Ovary (tissue), 9 donors: ENCODE results near the gene MAPK8IP3. TPM values are rescaled to one million over a fixed set of nuclear protein-coding genes. Genes with fewer than 3 reads are reported as not detected.

ENCODE experiments used
- DNase-seq, 5 donors: peaks; one replicate each; pipeline ENCODE4 v3.0.0-alpha.2; 2019 to 2020
- H3K27ac ChIP-seq, 2 donors: fragments of 200-600 bp; one replicate each; pipeline versions ENCODE4 v1.5.1 to v1.8.0; 2019 to 2022
- H3K27me3 ChIP-seq: fragments of 200-600 bp; one replicate; pipeline ENCODE4 v1.8.0; 2022
- H3K36me3 ChIP-seq: fragments of 200-600 bp; sonication (generic); one replicate; pipeline ENCODE4 v1.5.1; 2019
- H3K4me1 ChIP-seq: one replicate; pipeline ENCODE4 v1.8.1; 2013; ENCODE audit warnings: mild to moderate bottlenecking, moderate library complexity; ENCODE audit not compliant: insufficient read depth
- H3K4me3 ChIP-seq: fragments of 200-600 bp; sonication (generic); one replicate; pipeline ENCODE4 v1.5.1; 2017
- H3K9me3 ChIP-seq, 2 donors: fragments of 200-600 bp in 1 of 2; sonication (generic) in 1 of 2; one replicate each; pipeline versions ENCODE4 v1.5.1 to v1.8.1; 2013 to 2019; ENCODE audit warnings: mild to moderate bottlenecking in 1 of 2, moderate library complexity in 1 of 2
- EP300 ChIP-seq: sonication (generic); formaldehyde crosslinking; IDR thresholded peaks from one replicate; pipeline ENCODE4 v1.6.1; 2017; ENCODE audit warnings: antibody characterized with exemption
- POLR2A ChIP-seq: fragments of 450-650 bp; IDR thresholded peaks from one replicate; pipeline ENCODE4 v1.6.1; 2017; ENCODE audit warnings: antibody characterized with exemption, mild to moderate bottlenecking, moderate library complexity
- WGBS, 3 donors: extraction: QIAGEN DNeasy Blood & Tissue Kit in 1 of 3; methylation state at CpG; one replicate each; pipeline versions ENCODE4 v1.1.5 to v1.1.7; 2013 to 2017; 5-methylcytosine and 5-hydroxymethylcytosine counted together
- intact Hi-C, 4 donors: fragments of 100-400 bp; cut with DNase I; formaldehyde crosslinking; loops; one replicate each; pipeline versions ENCODE4 v1.11.0 to v1.15.1; 2022 to 2023
- polyA plus RNA-seq, 2 donors: library from polyadenylated mRNA; stranded (reverse); fragments of 200-250 nt in 1 of 2; fragments of 350-450 nt in 1 of 2; fragmentation: Illumina TruSeq in 1 of 2; extraction: RNeasy Lipid Tissue Mini Kit (QIAGEN cat#74804) in 1 of 2; gene quantifications; one replicate each; pipeline ENCODE4 v1.2.3, GENCODE V29; 2013 to 2014
- total RNA-seq, 7 donors: library from RNA; depleted of rRNA in 2 of 7; stranded (reverse); fragments of >200 nt in 2 of 7; fragmentation: NEBNext Ultra II Directional in 3 of 7; extraction: Animal tissue kit (Norgen Biotek cat#: 25700) in 3 of 7; gene quantifications; one replicate each; pipeline versions ENCODE4 v1.1.0 to v1.2.4, GENCODE V29; 2016 to 2023
- TF ChIP-seq, protein P1 (sequence below), 3 donors: fragments of 450-650 bp in 2 of 3; fragments of 200-600 bp in 1 of 3; IDR thresholded peaks; one replicate each; pipeline versions ENCODE4 v1.5.1 to v1.8.0; 2016 to 2022; ENCODE audit warnings: antibody characterized with exemption in 3 of 3, mild to moderate bottlenecking in 1 of 3
- donor health status: DM: no; HTN: no; CAD: no; lungs with moderate emphysema.
- donor health status: DM: no; HTN: no; CAD: no.
- donor health status: Bipolar disorder and iron deficiency.
- donor health status: DM: yes; HTN: yes; CAD: no.
- donor health status: DM: no; HTN: no; CAD: no.
- donor health status: DM: yes; HTN: yes; CAD: no.

Gene MAPK8IP3
- total and polyA plus RNA-seq, 9 donors = 7.0 to 117 (median 72.3) TPM

GRCh38 chr16:1769402-1770300 is 63.7 kb downstream of the MAPK8IP3 start:
- H3K27ac ChIP-seq = peak overlapping the region in 1 of 2 donors; percentile 27
- intact Hi-C loops = no loop called here
- peaks cover 17% of the 10 kb centered on the region for H3K4me1 ChIP-seq
- TF ChIP-seq POLR2A (peak; percentile 2), EP300 (no peak)
- no peaks in the 10 kb centered on the region for H3K27me3 ChIP-seq
- peak in 1 of 5 donors; percentile 50 for DNase-seq
- no peaks in the 10 kb centered on the region for H3K9me3 ChIP-seq
- H3K36me3 ChIP-seq = no peaks in the 10 kb centered on the region
- H3K4me3 ChIP-seq = peak overlapping the region; percentile 92
- 61 to 80% (median 68%) methylated on average over 22 to 27 of the region's 27 CpGs for WGBS, 3 donors

GRCh38 chr16:1770328-1771187 is 64.6 kb downstream of the MAPK8IP3 start:
- 1 to 2% (median 2%) methylated on average over 56 to 81 of the region's 81 CpGs for WGBS, 3 donors
- H3K4me1 ChIP-seq = peaks cover 17% of the 10 kb centered on the region
- H3K27ac ChIP-seq = peak overlapping the region; percentile 39 to 76
- no peaks in the 10 kb centered on the region for H3K9me3 ChIP-seq
- peak; percentile 75 to 88 (median 83) for DNase-seq
- H3K4me3 ChIP-seq = peak overlapping the region; percentile 92
- H3K36me3 ChIP-seq = no peaks in the 10 kb centered on the region
- TF ChIP-seq EP300 (no peak), POLR2A (peak; percentile 5)
- intact Hi-C loops = no loop called here
- H3K27me3 ChIP-seq = no peaks in the 10 kb centered on the region

- Histone ChIP-seq H3K36me3 (no peaks in the 10 kb centered on the region), H3K4me1 (peaks cover 17% of the 10 kb centered on the region), H3K27me3 (no peaks in the 10 kb centered on the region), H3K4me3 (peak within 1 kb of the TSS; percentile 92), H3K9me3 (no peaks in the 10 kb centered on the region), H3K27ac (peak within 1 kb of the TSS; percentile 39 to 76)
- TF ChIP-seq EP300 (no peak), POLR2A (no peak)
- TF ChIP-seq, protein P1, sequence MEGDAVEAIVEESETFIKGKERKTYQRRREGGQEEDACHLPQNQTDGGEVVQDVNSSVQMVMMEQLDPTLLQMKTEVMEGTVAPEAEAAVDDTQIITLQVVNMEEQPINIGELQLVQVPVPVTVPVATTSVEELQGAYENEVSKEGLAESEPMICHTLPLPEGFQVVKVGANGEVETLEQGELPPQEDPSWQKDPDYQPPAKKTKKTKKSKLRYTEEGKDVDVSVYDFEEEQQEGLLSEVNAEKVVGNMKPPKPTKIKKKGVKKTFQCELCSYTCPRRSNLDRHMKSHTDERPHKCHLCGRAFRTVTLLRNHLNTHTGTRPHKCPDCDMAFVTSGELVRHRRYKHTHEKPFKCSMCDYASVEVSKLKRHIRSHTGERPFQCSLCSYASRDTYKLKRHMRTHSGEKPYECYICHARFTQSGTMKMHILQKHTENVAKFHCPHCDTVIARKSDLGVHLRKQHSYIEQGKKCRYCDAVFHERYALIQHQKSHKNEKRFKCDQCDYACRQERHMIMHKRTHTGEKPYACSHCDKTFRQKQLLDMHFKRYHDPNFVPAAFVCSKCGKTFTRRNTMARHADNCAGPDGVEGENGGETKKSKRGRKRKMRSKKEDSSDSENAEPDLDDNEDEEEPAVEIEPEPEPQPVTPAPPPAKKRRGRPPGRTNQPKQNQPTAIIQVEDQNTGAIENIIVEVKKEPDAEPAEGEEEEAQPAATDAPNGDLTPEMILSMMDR (IDR thresholded peaks at IDR 0.05) = no peak
- peak; percentile 67 to 86 (median 78) for DNase-seq
- intact Hi-C loops = no loop called here
- WGBS, 3 donors = 0 to 1% (median 1%) methylated on average over 51 to 79 of the region's 79 CpGs
These were observed 65.3 kb downstream of the MAPK8IP3 start, which contains the start of gene NME3 for GRCh38 chr16:1771188-1771863. TSS of gene NME3 (minus strand) at chr16:1771543. CDS start at chr16:1771534, 9 bp downstream.

- WGBS, 3 donors = 8 to 13% (median 10%) methylated on average over 19 to 22 of the region's 22 CpGs
- Histone ChIP-seq H3K9me3 (no peaks in the 10 kb centered on the region), H3K27ac (peak overlapping the region; percentile 39 to 76), H3K4me1 (peaks cover 17% of the 10 kb centered on the region), H3K4me3 (peak overlapping the region; percentile 92), H3K27me3 (no peaks in the 10 kb centered on the region), H3K36me3 (no peaks in the 10 kb centered on the region)
- no peak for DNase-seq
- intact Hi-C loops = no loop called here
- TF ChIP-seq EP300 (no peak), POLR2A (no peak)
- TF ChIP-seq, protein P1 (IDR thresholded peaks at IDR 0.05) = no peak
These were observed 65.9 kb downstream of the MAPK8IP3 start for GRCh38 chr16:1771864-1772361.
